GM08714 (cell line): ENCODE results near the gene GIN1.

Source experiments
- H3K4me3 ChIP-seq: fragments of 200-500 bp; sonication (Bioruptor generic); 2 replicates; pipeline ENCODE4 v1.5.1; 2014; ENCODE audit warnings: mild to moderate bottlenecking, low read length, inconsistent platforms
- ZNF274 ChIP-seq: IDR thresholded peaks from 2 replicates; pipeline ENCODE4 v1.6.1; 2012; ENCODE audit warnings: mild to moderate bottlenecking, low read depth, low read length

The GIN1 gene

DNA sequence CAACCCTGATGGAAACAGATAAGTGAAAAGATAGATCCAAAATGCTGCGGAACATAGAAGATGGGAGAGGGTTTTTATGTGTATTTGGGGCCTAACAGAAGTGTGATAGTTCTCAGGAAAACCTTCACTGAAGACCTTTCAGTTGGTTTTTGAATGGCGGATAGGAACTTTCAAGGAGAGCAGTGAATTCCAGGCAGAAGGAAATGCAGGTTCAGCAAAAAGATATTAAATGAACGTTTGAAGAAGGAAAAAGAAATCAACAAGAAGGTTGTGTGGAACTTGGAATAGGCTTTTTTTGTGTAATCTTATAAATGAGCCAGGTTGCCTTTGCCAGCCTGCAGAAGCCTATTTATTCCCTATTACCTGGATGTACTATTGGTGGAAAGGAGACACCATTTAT, 2.3 kb upstream of the GIN1 start:
- H3K4me3 ChIP-seq: no peak overlapping the region
- no peak for TF ChIP-seq ZNF274

DNA sequence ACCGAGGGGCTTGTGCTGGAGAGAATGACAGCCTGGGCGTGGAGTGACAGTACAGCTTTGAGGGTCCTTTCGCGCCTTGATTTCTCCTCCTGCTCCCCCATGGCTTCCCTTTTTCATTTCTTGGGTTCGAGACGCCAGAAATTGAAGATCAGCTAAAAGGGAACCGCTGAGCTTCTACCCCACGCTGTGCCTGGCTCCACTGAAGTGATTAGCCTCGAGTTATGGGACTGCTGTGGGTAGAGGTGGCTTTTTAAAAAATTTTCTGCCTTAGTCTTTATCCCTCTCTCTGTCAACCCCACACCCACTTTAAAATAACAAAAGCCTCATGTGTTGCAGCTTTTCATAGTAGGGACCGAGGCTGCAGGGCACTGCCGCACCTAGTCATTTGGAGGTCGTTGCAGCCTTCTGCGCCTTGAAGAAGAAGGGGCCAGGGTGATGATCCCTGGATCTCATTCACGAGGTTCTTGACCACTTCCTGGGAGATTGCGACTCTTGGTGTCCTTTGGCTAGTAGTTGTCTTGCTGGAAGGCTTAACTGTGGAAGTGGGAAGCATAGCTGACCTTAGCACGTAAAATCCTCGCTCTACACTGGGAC, 766 bp upstream of the GIN1 start:
- peak overlapping the region; percentile 75 for H3K4me3 ChIP-seq
- no peak for TF ChIP-seq ZNF274

DNA sequence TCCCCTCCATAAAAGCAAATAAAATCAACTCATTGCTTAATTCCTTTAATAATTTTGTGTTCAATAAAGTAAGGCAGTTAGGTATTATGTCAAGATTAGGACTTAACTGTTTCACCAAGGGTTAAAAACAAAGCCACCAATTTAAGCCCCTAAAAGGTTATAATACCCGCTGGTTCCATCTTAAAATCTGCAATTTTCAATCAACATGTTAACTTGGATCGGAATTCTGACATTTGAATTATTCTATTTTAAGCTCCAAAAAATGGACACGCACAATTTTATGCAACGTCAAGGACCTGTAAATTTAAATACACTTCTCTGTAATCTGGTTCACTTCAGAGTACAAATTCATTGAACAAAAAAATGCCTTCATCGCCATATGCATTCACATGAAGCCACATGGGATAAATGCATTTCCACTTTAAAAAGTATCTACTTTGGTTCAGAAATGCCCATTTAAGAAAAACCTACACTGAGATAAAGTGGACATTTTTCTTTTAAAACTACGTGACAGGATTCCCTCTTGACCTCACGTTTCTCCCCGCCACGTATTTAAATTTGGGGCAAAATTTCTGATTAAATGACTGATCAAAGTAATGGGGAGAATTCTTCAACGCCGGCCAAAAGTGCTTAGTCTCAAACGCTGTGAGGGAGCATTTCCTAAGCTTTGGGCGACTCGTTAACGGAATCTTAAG, 721 bp downstream of the GIN1 start:
- no peak for TF ChIP-seq ZNF274
- H3K4me3 ChIP-seq: peak overlapping the region; percentile 92

DNA sequence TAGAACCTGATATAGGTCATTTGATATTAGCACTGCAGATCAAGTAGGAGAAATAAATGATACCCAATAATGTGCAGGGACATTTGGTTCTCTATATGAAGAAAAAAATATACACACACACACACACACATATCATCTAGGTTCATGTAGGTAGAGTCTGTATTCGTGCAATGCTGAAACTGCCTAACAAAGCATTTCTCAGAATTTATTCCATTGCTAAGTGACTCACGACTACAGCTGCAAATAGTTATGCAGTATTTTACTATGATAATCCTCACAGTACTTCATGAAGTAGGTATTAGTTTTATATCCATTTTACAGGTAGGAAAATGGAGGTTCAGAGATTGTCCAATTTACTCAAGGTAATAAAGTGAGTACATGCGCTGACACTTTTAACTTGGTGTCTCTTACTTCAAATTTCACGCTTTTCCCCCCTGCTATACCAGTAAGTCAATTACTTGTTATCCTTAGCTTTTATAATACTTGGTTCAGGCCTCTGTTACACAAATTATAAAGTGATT, 2.4 kb downstream of the GIN1 start:
- no peak overlapping the region for H3K4me3 ChIP-seq
- TF ChIP-seq ZNF274: no peak

DNA sequence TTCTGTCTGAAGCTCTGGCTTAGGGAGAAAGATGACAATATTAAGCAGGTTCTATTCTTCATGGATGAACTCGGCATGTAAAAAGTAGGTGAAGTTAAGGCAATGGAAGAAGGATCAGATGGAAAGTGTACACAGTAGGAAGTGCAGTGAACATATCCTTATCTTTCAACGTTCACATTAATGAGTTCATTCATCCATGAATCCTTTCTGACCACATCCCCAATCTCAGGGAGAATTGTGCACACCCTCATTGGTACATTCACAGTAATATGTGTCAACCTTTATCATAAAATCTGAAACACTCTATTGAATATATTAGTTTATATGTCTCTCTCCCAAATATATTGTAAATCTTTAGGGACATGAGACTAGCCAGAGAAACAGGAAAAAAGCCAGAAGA, 5.5 kb downstream of the GIN1 start:
- H3K4me3 ChIP-seq: no peak overlapping the region
- no peak for TF ChIP-seq ZNF274

DNA sequence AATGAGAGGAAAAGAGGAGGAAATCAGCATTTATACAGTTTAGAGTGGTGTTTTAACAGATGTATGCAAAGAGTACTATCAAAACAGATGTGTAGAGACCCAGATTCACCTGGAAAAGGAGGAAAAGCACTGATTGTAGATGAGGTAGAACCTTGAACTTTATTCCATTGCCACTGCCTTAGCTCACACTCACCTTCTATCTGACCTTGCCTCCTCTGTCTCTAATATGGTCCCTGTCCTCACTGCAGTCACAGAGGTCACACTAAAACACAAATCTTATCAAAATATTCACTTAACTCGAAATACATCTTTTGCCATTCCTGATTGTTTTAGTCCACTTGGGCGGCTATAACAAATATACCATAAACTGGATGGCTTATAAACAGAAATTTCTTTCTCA, 7.0 kb downstream of the GIN1 start:
- TF ChIP-seq ZNF274: no peak
- H3K4me3 ChIP-seq: no peak overlapping the region

DNA sequence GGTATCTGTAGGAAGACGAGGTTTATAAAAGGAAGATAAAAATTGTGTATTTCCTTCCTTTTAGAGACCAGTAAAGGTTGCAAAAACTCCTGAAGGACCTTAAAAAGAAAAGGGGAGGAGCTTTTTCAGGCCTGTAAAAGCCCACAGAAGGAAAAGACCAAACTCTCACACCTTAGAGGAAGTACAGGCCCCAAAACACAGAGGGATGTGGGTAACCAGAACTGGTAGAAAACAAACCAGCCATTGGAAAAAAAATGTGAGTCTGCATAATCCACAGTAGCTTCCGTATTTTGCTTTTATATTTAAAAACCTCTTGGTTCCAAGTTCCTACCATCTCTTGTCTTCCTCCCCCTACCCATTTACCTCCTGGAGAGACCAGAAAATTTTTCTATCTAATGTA, 8.5 kb downstream of the GIN1 start:
- H3K4me3 ChIP-seq: no peak overlapping the region

DNA sequence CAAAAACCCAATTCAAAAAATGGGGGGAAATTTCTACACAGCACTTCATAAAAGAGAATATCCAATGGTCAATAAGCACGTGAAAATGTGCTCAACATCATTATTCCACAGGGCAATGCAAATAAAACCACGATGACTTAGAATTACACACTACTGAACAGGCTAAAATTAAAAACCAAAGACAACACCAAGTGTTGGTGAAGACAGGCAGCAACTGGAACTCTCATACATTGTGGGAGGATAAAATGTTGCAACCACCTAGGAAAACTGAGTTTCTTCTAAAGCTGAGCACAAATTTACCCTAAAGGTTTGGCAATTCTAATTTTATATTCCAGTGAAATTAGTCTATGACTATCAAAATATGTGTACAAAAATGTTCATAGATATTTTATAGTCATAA, 9.5 kb downstream of the GIN1 start:
- H3K4me3 ChIP-seq: no peak overlapping the region
- no peak for TF ChIP-seq ZNF274

More for the DNA sequence above, 8.5 kb downstream of the GIN1 start:
- no peak for TF ChIP-seq ZNF274

DNA sequence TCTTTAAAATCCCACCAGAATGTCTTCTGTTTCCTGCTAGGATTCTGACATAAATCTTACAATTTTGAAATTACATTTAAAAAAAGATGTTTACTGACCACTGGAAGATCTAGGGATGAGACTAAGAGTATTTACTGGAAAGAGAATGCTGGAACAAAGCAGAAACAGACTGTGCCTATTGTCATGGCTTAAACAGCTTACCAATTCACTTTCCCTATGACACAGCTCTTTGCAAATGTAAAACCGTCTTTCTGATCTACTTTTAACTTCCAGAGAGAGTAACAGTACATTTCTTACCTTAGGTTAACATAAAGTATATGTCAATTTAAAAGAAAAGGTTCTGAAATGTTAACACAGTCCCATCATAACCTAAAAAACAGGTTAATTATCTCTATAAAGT, 10.7 kb downstream of the GIN1 start:
- no peak for TF ChIP-seq ZNF274
- H3K4me3 ChIP-seq: no peak overlapping the region

DNA sequence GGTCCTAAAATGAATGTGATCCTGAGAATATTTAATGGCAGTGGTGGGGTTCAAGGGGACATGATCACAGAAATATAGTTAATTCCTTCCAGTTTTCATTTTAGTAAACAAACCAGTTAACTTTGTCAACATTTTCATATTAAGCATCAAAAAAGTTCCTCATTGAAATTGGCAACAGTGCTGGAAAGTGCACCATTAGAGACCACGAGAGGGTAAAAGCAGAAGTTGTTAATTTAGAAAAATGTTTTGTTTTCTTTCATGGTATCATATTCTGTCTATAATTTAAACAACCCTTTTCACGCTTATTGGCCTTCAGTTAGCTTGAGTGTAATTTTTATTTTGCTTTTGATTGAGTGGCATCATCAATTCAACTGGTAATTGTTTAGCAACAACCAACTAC, 11.9 kb downstream of the GIN1 start:
- no peak for TF ChIP-seq ZNF274
- H3K4me3 ChIP-seq: no peak overlapping the region

DNA sequence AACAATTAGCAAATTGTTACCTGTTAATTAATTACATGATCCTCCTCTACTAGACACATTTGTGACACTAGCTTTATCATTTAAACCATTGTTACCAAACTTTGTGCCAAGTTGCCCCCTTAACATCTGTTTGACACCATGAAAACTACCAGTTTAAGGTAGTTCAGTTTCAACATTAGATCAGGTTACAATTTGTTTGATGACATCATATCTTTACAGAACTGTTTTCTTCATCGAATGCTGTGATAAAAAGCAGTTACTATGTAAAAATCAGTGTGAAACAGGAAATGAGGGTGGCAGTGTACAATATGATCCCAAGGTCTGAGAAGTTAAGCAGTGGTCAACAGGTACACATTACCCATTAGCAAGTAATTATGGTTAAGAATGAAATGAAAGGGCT, 17.7 kb downstream of the GIN1 start:
- no peak overlapping the region for H3K4me3 ChIP-seq
- no peak for TF ChIP-seq ZNF274

DNA sequence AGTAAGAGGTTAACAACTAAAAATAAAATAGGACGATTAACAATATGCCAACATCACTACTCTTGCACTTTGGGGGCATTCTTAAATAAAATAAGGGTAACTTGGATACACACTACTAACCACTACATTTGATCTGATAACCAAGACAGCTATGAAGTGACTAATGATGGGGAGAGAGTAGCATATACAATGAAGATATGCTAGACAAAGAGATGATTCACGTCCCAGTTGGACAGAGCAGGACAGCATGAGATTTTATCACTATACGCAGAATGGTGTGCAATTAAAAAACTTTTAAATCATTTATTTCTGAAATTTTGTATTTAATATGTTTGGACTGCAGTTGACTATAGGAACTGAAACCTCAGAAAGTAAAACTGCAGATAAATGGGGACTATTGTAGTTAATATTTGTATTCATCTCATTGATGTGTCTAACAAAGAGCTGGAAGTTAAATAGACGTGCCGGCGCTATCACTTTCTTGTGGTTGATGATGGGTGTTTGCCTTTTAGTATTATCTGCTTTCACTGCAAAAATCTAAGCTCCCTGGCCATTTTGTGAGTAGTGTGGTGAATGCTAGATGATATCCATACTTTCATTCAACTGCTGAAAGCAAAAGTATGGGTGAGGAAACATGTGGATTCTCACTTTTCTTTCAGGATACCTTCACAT, 18.7 kb downstream of the GIN1 start:
- TF ChIP-seq ZNF274: no peak
- no peak overlapping the region for H3K4me3 ChIP-seq

DNA sequence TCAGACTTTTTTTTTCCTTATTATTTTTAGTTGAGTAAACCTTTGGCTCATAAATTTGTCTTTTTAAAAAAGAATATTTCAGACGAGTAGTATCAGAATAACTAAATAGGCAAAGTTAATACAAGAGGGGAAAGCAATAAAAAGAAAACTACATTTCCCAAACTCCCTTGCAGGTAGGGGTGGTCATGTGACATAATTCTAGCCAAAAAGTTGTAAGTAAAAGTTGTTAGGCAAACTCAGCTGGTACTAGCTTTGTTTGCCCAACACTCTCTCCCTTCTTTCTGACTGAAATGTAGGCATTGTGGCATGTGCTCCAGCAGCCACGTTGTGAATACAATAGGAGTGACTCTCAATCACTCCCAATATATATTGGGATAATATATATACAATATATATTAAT, 20.9 kb downstream of the GIN1 start:
- H3K4me3 ChIP-seq: no peak overlapping the region
- no peak for TF ChIP-seq ZNF274

DNA sequence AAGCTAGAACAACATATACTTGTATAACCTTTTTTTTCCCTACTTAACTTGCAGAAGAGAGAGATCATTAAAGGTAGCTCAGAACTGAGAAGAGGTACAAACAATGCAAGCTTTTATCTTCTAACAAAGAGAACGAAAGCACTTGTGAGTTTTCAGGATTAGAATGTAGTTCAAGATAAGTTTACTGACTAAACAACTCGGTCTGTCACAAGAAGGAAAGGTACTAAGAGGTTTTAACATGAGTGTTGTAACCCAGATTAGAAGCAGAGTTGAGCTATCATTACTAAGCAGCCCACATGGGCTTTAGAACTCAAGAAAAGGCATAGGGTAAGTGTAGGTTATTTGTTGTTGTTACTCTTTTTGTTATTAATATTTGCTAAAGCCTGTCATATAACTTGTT, 25.2 kb downstream of the GIN1 start:
- no peak for TF ChIP-seq ZNF274
- H3K4me3 ChIP-seq: no peak overlapping the region

DNA sequence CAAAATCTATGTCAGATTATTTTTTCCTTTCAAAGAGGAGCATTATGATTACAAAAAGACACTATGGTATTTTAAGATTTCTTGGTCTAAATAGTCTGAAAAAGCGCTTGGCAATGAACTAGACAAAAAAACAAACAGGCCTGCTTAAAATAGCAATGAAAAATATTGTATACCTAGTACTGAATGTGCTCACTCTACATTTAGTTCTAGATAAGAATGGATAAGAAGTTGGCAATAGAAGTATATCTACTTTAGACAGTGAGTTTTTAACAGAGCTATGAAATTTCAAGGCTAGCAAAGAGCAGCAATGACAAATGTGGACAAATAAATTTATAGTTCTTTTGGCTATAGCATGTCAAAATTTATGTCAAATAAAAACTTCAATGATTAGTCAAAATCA, 26.2 kb downstream of the GIN1 start:
- TF ChIP-seq ZNF274: no peak

More for the DNA sequence above, 26.2 kb downstream of the GIN1 start:
- no peak overlapping the region for H3K4me3 ChIP-seq
